GM12865 (cell line): ENCODE results near the gene TM7SF2.
A peak's percentile ranks its signal among the peaks of the same experiment; 100 is the strongest.
"Not testable (repeated sequence)": the region's sequence is repeated elsewhere in the genome, so short reads cannot be mapped to it uniquely, and the experiment has no call there.

ENCODE experiments used
- DNase-seq: peaks from one replicate; pipeline ENCODE4 v3.0.0; 2010; ENCODE audit warnings: low read depth
- H3K4me3 ChIP-seq: 2 replicates; pipeline ENCODE4 v1.5.1; 2011; ENCODE audit warnings: mild to moderate bottlenecking, low read depth, low read length, control low read depth
- CTCF ChIP-seq: IDR thresholded peaks from 2 replicates; pipeline ENCODE4 v1.5.1; 2011; ENCODE audit warnings: low read length, control low read depth, low read depth, inconsistent platforms; ENCODE audit not compliant: insufficient read depth; ENCODE audit errors: missing control alignments

Gene TM7SF2

GRCh38 chr11:65118097-65118837 lies 6.6 kb downstream of the TM7SF2 start:
- no peak overlapping the region for H3K4me3 ChIP-seq
- DNase-seq: no peak
- TF ChIP-seq CTCF: no peak

DNA sequence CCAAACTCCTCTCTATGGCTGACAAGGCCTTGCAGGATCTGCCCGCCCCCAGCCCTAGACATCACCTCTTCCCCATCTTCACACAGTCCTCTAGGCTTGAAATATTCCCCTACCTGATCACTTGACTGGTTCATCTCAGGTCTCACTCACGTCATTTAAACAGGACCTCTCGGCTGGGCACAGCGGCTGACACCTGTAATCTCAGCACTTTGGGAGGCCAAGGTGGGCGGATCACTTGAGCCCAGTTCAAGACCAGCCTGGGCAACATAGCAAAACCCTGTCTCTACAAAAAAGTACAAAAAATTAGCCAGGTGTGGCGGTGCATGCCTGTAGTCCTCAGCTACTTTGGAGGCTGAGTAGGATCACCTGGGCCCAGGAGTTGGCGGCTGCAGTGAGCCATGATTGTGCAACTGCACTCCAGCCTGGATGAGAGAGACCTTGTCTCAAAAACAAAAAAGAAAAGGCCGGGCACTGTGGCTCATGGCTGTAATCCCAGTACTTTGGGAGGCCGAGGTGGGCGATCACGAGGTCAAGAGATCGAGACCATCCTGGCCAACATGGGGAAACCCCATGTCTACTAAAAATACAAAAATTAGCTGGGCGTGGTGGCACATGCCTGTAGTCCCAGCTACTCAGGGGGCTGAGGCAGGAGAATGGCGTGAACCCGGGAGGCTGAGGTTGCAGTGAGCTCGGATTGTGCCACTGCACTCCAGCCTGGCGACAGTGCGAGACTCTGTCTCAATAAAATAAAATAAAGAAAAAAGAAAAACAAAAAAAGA lies 7.4 kb downstream of the TM7SF2 start:
- not testable (repeated sequence) for DNase-seq, H3K4me3 ChIP-seq

- TF ChIP-seq CTCF: no peak
- DNase-seq: no peak
- no peak overlapping the region for H3K4me3 ChIP-seq
Measured at GRCh38 chr11:65119670-65119995, 8.0 kb downstream of the TM7SF2 start.

GRCh38 chr11:65120831-65121230 lies 9.2 kb downstream of the TM7SF2 start:
- peak overlapping the region; percentile 82 for H3K4me3 ChIP-seq
- no peak for TF ChIP-seq CTCF
- DNase-seq: no peak

- TF ChIP-seq CTCF: no peak
- DNase-seq: no peak
- H3K4me3 ChIP-seq: peak overlapping the region; percentile 82
Measured at GRCh38 chr11:65121447-65121864, 9.8 kb downstream of the TM7SF2 start.

- peak within 1 kb of the TSS; percentile 97 for H3K4me3 ChIP-seq
- DNase-seq: peak; percentile 99
- no peak for TF ChIP-seq CTCF
Measured at GRCh38 chr11:65121865-65122696, 10.4 kb downstream of the TM7SF2 start, which contains the start of the genes FAU and MRPL49. TSS of gene FAU (minus strand) at chr11:65122134. CDS start at chr11:65121813, 321 bp downstream. TSS of gene MRPL49 (plus strand) at chr11:65122321. CDS start at chr11:65122347, 26 bp downstream.
